ENCODE measurements around the gene MALAT1. TPM values are rescaled to one million over a fixed set of nuclear protein-coding genes. Genes with fewer than 3 reads are reported as not detected.

The MALAT1 gene
- total RNA-seq, 1 donor from 2014 or later, result 12,130 TPM

Other genes starting within 250 kb of the MALAT1 start
- gene POLA2, start 237.1 kb upstream of the MALAT1 start, total RNA-seq, result 5.7 to 19.0 TPM (median 6.2 TPM) in 3 replicates
- gene CDC42EP2, start 184.2 kb upstream of the MALAT1 start, total RNA-seq, result 7.3 to 12.8 TPM (median 12.6 TPM) in 3 replicates
- gene DPF2, start 165.2 kb upstream of the MALAT1 start, total RNA-seq, result 49.7 to 52.3 TPM (median 49.9 TPM) in 3 replicates
- gene TIGD3, start 144.3 kb upstream of the MALAT1 start, total RNA-seq, result 0.10 to 0.18 TPM in 2 of 3 replicates, not detected in the other
- 11.7 to 14.4 TPM (median 13.1 TPM) in 3 replicates for gene SLC25A45, start 116.4 kb upstream of the MALAT1 start, total RNA-seq
- gene FRMD8, start 112.4 kb upstream of the MALAT1 start, total RNA-seq, result 43.6 to 49.6 TPM (median 45.5 TPM) in 3 replicates
- gene NEAT1, start 76.2 kb upstream of the MALAT1 start, total RNA-seq, result 333 to 440 TPM (median 377 TPM) in 3 replicates
- gene SCYL1, start 26.0 kb downstream of the MALAT1 start, total RNA-seq, result 108 to 123 TPM (median 120 TPM) in 3 replicates
- gene LTBP3, start 59.3 kb downstream of the MALAT1 start, total RNA-seq, result 264 to 272 TPM (median 271 TPM) in 3 replicates
- gene ZNRD2, start 71.4 kb downstream of the MALAT1 start, total RNA-seq, result 26.4 to 32.1 TPM (median 28.1 TPM) in 3 replicates
- gene FAM89B, start 73.5 kb downstream of the MALAT1 start, total RNA-seq, result 84.8 to 91.9 TPM (median 86.8 TPM) in 3 replicates
- gene EHBP1L1, start 77.0 kb downstream of the MALAT1 start, total RNA-seq, result 28.1 to 82.0 TPM (median 81.3 TPM) in 3 replicates
- gene KCNK7, start 96.8 kb downstream of the MALAT1 start, total RNA-seq, result 0.22 to 0.44 TPM in 2 of 3 replicates, not detected in the other
- 30.2 to 34.6 TPM (median 31.6 TPM) in 3 replicates for gene MAP3K11, start 115.2 kb downstream of the MALAT1 start, total RNA-seq
- 32.6 to 57.7 TPM (median 36.3 TPM) in 3 replicates for gene PCNX3, start 116.7 kb downstream of the MALAT1 start, total RNA-seq
- gene SIPA1, start 139.1 kb downstream of the MALAT1 start, total RNA-seq, result 22.7 to 33.3 TPM (median 27.4 TPM) in 3 replicates
- gene RELA, start 163.9 kb downstream of the MALAT1 start, total RNA-seq, result 65.3 to 73.6 TPM (median 72.7 TPM) in 3 replicates
- gene KAT5, start 213.2 kb downstream of the MALAT1 start, total RNA-seq, result 39.9 to 53.6 TPM (median 43.2 TPM) in 3 replicates
- gene RNASEH2C, start 221.8 kb downstream of the MALAT1 start, total RNA-seq, result 39.3 to 56.9 TPM (median 42.7 TPM) in 3 replicates

All from chondrocyte (in vitro differentiated cells).